GM19023 (cell line): ENCODE results near the gene PEAR1.

Source experiments
- ATAC-seq: cut with Tn5 transposase; IDR thresholded peaks from one replicate; pipeline ENCODE4 v1.9.1; 2021; ENCODE audit warnings: mild to moderate bottlenecking, moderate library complexity; ENCODE audit not compliant: unreplicated experiment

Gene PEAR1

DNA sequence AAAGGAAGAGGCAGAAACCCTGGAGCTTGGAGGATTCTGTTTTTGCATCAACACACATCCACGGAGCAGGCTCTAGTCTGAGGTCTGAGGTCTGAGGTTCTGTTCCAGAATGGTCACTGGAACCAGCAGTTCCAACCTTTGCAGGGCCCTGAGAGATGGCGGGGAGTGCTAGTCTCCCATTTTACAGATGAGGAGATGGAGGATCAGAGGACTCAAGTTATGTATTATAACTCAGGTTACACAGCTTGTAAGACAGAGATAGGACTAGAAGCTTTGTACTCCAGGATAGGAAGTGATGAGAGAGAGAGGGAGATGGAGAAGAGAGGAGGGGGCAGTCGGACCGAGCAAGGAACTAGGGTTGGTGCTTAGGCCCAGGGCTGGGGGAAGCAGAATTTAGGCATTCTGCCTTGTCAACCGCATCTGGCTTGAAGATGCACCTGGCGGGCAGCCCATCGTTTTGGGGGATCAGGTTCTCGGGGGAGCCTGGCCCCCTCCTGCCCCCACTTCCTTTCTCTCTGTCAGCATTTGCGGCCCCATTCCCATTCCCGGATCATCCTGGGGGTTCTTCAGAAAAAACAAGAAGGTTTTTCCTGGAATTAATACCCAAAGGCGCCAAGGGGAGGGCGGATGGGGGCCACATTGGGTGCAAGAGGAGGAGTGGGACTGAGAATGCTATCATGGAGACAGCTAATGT lies 5.6 kb downstream of the PEAR1 start:
- no peak for ATAC-seq

- ATAC-seq: no peak
These were observed 6.6 kb downstream of the PEAR1 start for GRCh38 chr1:156899956-156900718.

GRCh38 chr1:156900896-156901589 lies 7.5 kb downstream of the PEAR1 start:
- ATAC-seq: no peak

GRCh38 chr1:156901590-156901900 lies 8.0 kb downstream of the PEAR1 start:
- no peak for ATAC-seq

DNA sequence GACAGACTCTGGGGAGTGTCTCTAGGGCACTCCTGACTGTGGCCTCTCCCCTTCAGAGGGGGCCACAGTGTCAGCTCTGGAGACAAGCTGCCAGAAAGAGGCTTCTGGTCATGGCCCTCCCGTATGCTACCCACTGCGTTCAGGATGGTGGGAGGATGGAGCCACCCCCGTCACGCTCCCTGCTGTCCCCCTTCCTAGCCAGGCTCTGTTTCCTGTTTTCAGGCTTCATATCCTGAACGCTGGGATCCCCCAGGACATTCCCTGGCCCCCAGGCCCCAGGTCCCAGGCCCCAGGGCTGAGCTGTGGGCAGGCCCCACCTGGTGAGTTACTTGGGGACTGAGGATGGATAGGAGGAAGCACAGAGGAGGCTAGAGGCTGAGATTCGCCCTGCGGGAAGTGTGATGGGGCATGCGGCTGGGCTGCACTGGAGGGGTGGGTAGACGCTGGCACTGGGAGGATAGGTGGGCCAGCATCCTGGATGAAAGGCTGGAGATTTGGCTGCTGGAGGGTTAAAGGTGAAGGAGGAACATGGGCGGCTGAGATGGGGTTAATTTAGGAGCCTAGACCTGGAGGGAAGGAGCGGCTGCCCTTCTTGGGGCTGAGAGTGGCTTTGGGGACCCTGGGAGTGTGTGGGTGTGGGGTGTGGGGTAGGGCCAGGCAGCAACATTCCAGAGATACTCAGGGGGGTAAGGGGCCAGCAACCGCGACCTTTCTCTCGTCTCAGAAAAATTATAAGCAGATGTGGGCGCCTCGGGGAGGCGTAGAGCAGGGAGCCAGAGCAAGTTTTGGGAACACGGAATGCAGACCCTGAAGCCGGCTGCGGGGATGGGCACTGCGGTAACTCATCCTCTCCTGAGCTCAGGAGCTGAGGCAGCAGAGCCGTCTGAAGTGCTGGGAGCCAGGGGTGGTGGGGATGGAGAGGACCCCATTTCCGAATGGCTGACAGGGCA lies 8.7 kb downstream of the PEAR1 start:
- no peak for ATAC-seq

DNA sequence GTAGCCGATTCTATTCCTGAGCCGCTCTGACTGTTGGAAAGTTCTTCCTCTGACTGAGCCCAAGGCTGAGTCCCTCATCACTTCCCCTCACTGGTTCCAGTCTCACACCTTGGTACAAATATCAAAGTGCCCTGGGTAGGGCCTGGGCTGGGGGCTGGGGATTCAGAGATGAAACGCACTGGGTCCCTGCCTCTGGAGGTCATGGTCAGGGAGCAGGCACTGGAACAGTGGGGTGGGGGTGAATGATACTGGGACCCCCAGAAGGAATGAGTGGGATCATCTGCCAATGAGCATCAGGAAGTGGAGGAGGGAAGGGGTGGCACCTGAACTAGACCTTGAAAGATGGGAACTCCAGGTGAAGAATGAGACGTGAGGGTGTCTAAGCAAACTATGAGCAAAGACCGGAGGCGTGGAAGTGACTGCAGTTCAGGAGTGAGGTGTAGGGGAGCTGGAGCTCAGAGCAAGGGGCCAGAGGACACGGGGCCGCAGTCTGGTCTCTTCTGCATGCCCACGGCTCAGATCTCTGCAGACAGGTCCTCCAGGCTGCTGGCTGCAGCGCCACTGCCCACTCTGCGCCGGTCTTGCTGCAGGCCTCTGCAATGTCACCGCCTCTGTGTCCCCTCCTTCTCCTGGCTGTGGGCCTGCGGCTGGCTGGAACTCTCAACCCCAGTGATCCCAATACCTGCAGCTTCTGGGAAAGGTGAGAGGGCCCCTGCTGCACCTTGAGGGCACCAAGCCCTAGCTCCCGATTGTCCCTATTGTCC lies 10.0 kb downstream of the PEAR1 start:
- no peak for ATAC-seq

- no peak for ATAC-seq
These were observed 10.9 kb downstream of the PEAR1 start for GRCh38 chr1:156904187-156904959.

- no peak for ATAC-seq
These were observed 11.7 kb downstream of the PEAR1 start for GRCh38 chr1:156905176-156905575.

- no peak for ATAC-seq
These were observed 12.1 kb downstream of the PEAR1 start for GRCh38 chr1:156905651-156906050.

DNA sequence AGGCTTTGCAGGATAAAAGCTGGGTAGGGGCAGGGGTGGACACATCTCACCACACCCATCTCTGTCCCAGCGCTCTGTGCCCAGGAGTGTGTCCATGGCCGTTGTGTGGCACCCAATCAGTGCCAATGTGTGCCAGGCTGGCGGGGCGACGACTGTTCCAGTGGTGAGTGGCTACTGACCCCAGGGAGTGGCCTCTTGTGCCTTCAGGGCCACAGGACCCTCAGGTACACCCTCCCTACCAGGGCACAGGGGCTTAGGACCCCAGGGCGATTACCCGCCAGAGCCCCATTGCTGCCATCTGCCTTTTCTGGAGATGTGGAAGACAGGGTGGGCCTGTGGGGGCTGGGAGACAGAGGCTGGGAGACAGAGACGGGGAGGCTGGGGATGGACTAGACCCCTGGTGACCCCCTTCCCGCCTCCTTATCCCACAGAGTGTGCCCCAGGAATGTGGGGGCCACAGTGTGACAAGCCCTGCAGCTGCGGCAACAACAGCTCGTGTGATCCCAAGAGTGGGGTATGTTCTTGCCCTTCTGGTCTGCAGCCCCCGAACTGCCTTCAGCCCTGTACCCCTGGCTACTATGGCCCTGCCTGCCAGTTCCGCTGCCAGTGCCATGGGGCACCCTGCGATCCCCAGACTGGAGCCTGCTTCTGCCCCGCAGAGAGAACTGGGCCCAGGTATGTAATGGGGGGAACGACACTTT lies 12.8 kb downstream of the PEAR1 start:
- ATAC-seq: no peak

GRCh38 chr1:156908541-156908940 lies 15.0 kb downstream of the PEAR1 start:
- no peak for ATAC-seq

GRCh38 chr1:156908955-156909354 lies 15.4 kb downstream of the PEAR1 start:
- ATAC-seq: no peak

DNA sequence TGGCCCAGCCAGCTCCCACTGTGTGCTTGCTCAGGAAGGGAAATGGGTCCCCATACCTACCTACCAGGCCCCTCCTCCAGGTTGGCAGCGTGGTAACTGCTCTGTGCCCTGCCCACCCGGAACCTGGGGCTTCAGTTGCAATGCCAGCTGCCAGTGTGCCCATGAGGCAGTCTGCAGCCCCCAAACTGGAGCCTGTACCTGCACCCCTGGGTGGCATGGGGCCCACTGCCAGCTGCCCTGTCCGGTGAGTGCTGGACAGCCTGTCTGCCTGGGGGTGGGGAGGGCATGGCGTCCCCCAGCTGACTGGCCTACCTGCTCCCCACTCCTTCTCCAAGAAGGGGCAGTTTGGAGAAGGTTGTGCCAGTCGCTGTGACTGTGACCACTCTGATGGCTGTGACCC lies 16.2 kb downstream of the PEAR1 start:
- no peak for ATAC-seq

- no peak for ATAC-seq
These were observed 16.8 kb downstream of the PEAR1 start for GRCh38 chr1:156910309-156910782.

GRCh38 chr1:156911577-156912298 lies 18.2 kb downstream of the PEAR1 start:
- no peak for ATAC-seq

GRCh38 chr1:156912310-156912709 lies 18.8 kb downstream of the PEAR1 start:
- no peak for ATAC-seq

DNA sequence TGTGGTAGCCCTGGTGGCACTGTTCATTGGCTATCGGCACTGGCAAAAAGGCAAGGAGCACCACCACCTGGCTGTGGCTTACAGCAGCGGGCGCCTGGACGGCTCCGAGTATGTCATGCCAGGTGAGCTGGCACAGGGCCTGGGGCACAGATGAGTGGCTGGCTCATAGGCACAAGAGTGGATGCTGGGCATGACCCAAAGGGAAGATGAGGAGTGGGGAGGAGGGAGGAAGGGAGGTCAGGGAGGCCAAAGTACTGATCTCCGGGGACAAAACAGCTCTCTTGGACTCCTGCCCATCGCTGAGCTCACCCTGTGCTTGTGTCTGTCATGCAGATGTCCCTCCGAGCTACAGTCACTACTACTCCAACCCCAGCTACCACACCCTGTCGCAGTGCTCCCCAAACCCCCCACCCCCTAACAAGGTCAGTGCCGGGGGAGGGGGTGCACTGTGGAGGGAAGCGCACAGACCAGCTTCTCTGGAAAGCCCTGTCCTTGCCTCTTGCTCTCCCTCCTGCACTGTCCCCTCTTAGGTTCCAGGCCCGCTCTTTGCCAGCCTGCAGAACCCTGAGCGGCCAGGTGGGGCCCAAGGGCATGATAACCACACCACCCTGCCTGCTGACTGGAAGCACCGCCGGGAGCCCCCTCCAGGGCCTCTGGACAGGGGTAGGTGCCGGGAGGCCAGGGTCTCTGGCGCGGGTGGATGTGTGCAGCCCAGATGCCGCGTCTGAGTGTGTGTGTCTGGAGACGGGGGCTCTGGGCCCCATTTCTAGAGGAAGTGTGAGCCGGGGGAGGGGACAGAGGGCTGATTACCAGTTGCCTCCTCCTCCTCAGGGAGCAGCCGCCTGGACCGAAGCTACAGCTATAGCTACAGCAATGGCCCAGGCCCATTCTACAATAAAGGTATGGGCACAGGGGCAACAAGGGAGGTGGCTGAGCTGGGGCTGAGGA lies 19.6 kb downstream of the PEAR1 start:
- ATAC-seq: no peak
